NT2/D1 (cell line): ENCODE data around the gene MLLT3.

Source experiments
- SUZ12 ChIP-seq: IDR thresholded peaks from 2 replicates; pipeline ENCODE4 v1.6.1; 2011; ENCODE audit not compliant: insufficient read length, insufficient read depth; ENCODE audit errors: extremely low read depth
- YY1 ChIP-seq: IDR thresholded peaks from 2 replicates; pipeline ENCODE4 v1.6.1; 2011; ENCODE audit not compliant: insufficient read length, insufficient read depth
- ZNF274 ChIP-seq: IDR thresholded peaks from 2 replicates; pipeline ENCODE4 v1.6.1; 2011; ENCODE audit warnings: mild to moderate bottlenecking, low read depth, low read length

DNA sequence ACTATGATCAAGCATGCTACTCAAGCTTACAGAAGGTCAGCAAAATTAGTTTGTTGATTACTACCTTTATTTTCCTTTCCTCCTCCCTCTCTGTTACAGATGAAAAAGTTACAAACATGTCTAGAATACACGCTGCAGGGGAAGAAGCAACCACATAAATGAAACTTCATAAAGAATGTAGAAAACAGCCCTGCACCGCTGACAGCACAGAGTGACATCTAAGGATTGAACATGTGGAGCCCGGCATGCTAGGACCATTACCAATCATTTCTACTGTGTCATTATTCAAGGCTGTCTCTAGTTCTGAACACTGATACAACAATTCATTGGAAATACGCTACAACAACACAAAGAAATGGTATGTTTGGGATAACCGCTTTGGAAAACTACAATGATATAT, 261.1 kb downstream of the MLLT3 start:
- TF ChIP-seq SUZ12 (no peak), ZNF274 (no peak), YY1 (no peak)
